ENCODE results near the gene RUNX1.

RUNX1 gene

GRCh38 chr21:35011681-35012080 lies 37.4 kb downstream of the RUNX1 start:
- Mint-ChIP-seq H3K36me3 (ENCODE audit: low read depth) (peaks cover 61% of the 10 kb centered on the region), H3K27me3 (no peaks in the 10 kb centered on the region), H3K27ac (no peak overlapping the region), H3K4me3 (no peak overlapping the region), H3K4me1 (ENCODE audit: low read depth) (peaks cover 51% of the 10 kb centered on the region), H3K9me3 (no peaks in the 10 kb centered on the region)
- intact Hi-C loops (cut with micrococcal nuclease): no loop called here

GRCh38 chr21:35010447-35010846 lies 38.7 kb downstream of the RUNX1 start:
- intact Hi-C loops (cut with micrococcal nuclease): no loop called here
- peaks cover 62% of the 10 kb centered on the region for H3K36me3 Mint-ChIP-seq (ENCODE audit: low read depth)
- no peak overlapping the region for H3K27ac Mint-ChIP-seq

GRCh38 chr21:35007348-35007747 lies 41.8 kb downstream of the RUNX1 start:
- Mint-ChIP-seq H3K27me3 (no peaks in the 10 kb centered on the region), H3K4me1 (ENCODE audit: low read depth) (peaks cover 38% of the 10 kb centered on the region), H3K4me3 (no peak overlapping the region), H3K9me3 (no peaks in the 10 kb centered on the region), H3K36me3 (ENCODE audit: low read depth) (peaks cover 70% of the 10 kb centered on the region), H3K27ac (no peak overlapping the region)
- intact Hi-C loops (cut with micrococcal nuclease): no loop called here

More at GRCh38 chr21:35010447-35010846, 38.7 kb downstream of the RUNX1 start:
- Mint-ChIP-seq H3K27me3 (no peaks in the 10 kb centered on the region), H3K4me1 (ENCODE audit: low read depth) (peaks cover 39% of the 10 kb centered on the region), H3K9me3 (no peaks in the 10 kb centered on the region), H3K4me3 (no peak overlapping the region)

DNA sequence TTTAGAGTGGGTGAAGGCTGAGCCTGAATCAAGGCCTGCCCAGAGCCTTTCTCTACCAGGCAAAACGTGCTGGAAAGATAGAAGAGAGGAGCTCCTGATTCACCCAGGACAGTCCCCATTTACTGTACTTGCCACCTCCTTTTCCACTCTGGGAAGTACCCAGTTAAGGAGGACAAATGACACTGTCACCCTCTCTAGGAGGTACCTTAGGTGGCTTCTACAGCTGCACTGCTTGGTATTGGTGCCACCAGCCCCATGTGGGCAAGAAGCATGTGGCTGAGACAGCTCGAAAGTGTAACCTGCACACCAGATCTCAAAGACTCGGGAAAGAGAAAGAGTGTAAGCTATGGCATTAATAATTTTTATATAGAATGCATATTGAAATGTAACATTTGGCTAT lies 42.3 kb downstream of the RUNX1 start:
- no peak overlapping the region for H3K4me3 Mint-ChIP-seq
- no peak overlapping the region for H3K27ac Mint-ChIP-seq
- peaks cover 70% of the 10 kb centered on the region for H3K36me3 Mint-ChIP-seq (ENCODE audit: low read depth)
- no peaks in the 10 kb centered on the region for H3K27me3 Mint-ChIP-seq
- H3K4me1 Mint-ChIP-seq (ENCODE audit: low read depth): peaks cover 36% of the 10 kb centered on the region
- H3K9me3 Mint-ChIP-seq: no peaks in the 10 kb centered on the region
- intact Hi-C loops (cut with micrococcal nuclease): no loop called here

DNA sequence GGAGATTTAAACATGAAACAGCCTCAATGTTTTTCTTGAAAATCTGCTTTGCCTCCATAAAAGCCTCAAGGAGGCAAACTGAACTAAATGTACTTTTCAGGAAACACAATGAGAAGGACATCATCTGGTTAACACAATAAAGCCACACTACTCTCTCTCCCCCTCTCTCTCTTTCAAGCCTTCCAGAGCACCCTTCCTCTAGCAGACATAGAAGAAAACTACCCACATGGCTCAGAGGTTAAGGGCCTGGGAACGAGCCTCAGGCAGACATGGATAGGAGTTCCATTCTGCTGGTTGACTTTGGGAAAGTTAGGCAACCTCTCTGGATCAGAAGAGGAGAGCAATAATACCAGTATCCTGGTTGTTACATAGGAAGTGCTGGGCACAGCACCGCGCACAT lies 42.9 kb downstream of the RUNX1 start:
- Mint-ChIP-seq H3K4me3 (no peak overlapping the region), H3K9me3 (no peaks in the 10 kb centered on the region), H3K27ac (no peak overlapping the region), H3K4me1 (ENCODE audit: low read depth) (peaks cover 30% of the 10 kb centered on the region), H3K27me3 (no peaks in the 10 kb centered on the region), H3K36me3 (ENCODE audit: low read depth) (peaks cover 70% of the 10 kb centered on the region)
- intact Hi-C loops (cut with micrococcal nuclease): no loop called here

DNA sequence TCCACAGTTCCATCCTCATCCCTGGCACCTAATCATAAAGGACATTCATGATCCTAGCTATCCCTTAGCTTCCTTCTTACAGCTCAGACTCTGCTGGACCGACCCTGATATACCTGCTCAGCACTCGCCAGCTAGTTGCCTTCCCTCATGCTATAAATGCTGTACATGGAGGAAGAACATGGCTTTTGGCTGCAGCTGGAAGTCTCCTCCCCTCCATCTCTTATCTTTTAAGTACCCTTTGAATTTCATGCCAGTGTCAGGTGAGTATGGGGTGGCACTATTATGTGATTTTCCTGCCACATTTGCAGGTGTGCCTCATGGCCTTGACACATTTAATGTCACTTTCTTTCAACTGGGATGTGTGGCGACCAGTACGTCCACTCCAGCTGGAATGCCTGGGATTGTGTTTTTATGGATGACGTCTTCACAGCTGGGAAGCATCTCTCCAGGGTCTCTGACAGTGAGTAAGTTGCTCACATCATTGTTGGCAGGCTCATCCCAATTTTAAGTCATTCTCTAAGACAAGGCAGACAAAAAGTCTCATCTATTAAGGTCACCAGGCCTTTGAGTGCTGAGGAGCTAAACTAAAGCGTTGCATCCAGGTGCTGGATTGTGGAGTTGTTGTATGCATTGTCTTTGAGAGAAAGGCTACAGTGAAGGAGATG lies 43.4 kb downstream of the RUNX1 start:
- intact Hi-C loops (cut with micrococcal nuclease): no loop called here
- H3K36me3 Mint-ChIP-seq (ENCODE audit: low read depth): peaks cover 69% of the 10 kb centered on the region
- H3K27ac Mint-ChIP-seq: no peak overlapping the region
- no peaks in the 10 kb centered on the region for H3K9me3 Mint-ChIP-seq
- peaks cover 31% of the 10 kb centered on the region for H3K4me1 Mint-ChIP-seq (ENCODE audit: low read depth)
- no peak overlapping the region for H3K4me3 Mint-ChIP-seq
- H3K27me3 Mint-ChIP-seq: no peaks in the 10 kb centered on the region

DNA sequence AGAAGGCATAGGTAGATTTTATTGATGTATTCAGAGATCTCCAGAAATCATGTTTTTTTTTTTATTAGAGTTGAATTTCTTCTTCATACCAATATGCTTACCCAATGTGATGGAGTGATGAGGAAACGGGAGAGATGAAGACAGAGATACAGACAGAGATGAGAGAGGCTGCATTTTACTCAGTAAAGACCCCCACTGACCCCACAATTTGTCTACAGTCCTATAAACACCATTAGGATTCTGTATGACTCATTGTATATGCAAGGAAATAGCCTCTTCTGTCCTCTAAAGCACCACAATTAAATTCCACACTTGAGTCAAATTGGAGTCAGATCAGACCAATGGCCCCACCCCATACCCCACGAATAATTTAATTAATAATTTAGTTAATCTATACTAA lies 44.0 kb downstream of the RUNX1 start:
- intact Hi-C loops (cut with micrococcal nuclease): no loop called here
- no peaks in the 10 kb centered on the region for H3K9me3 Mint-ChIP-seq
- no peak overlapping the region for H3K27ac Mint-ChIP-seq
- H3K27me3 Mint-ChIP-seq: no peaks in the 10 kb centered on the region
- peaks cover 37% of the 10 kb centered on the region for H3K4me1 Mint-ChIP-seq (ENCODE audit: low read depth)
- peaks cover 63% of the 10 kb centered on the region for H3K36me3 Mint-ChIP-seq (ENCODE audit: low read depth)
- no peak overlapping the region for H3K4me3 Mint-ChIP-seq

GRCh38 chr21:35004314-35004713 lies 44.8 kb downstream of the RUNX1 start:
- H3K9me3 Mint-ChIP-seq: no peaks in the 10 kb centered on the region
- no peak overlapping the region for H3K27ac Mint-ChIP-seq
- peaks cover 45% of the 10 kb centered on the region for H3K4me1 Mint-ChIP-seq (ENCODE audit: low read depth)
- intact Hi-C loops (cut with micrococcal nuclease): no loop called here
- H3K36me3 Mint-ChIP-seq (ENCODE audit: low read depth): peaks cover 59% of the 10 kb centered on the region
- H3K4me3 Mint-ChIP-seq: no peak overlapping the region
- no peaks in the 10 kb centered on the region for H3K27me3 Mint-ChIP-seq

GRCh38 chr21:35002879-35003722 lies 46.0 kb downstream of the RUNX1 start:
- no peaks in the 10 kb centered on the region for H3K9me3 Mint-ChIP-seq
- no peak overlapping the region for H3K4me3 Mint-ChIP-seq
- no peaks in the 10 kb centered on the region for H3K27me3 Mint-ChIP-seq
- peaks cover 58% of the 10 kb centered on the region for H3K36me3 Mint-ChIP-seq (ENCODE audit: low read depth)
- intact Hi-C loops (cut with micrococcal nuclease): no loop called here
- no peak overlapping the region for H3K27ac Mint-ChIP-seq
- H3K4me1 Mint-ChIP-seq (ENCODE audit: low read depth): peaks cover 48% of the 10 kb centered on the region

DNA sequence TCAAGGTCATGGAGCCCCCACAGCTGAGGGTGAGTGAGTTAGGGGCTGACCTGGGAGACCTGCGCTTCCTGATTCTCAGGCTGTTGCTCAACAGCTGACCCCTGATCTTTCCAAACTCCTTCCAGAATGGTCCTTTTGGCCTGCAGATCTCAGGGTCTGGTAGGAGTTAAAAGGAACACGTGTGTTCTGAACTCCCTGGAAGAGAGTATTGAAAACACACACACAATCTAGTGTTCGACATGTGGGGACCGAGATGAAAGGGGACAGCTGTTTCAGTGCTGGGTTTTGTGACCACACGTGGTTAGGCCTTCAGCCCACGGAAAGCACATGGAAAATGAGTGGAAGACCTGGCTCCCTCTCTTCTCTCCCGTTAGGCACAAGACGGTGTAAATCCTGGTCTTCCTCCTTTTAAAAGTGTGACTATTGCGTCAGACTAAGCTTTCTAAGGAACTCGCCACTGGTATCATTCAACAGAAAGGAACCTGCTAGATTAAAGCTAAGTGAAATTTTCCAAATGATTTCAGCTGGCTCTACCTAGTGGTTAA lies 49.6 kb downstream of the RUNX1 start:
- H3K27ac Mint-ChIP-seq: peak overlapping the region; percentile 72
- H3K4me1 Mint-ChIP-seq (ENCODE audit: low read depth): peaks cover 72% of the 10 kb centered on the region
- no peaks in the 10 kb centered on the region for H3K9me3 Mint-ChIP-seq
- no peak overlapping the region for H3K4me3 Mint-ChIP-seq
- intact Hi-C loops (cut with micrococcal nuclease): no loop called here
- H3K36me3 Mint-ChIP-seq (ENCODE audit: low read depth): peaks cover 38% of the 10 kb centered on the region
- H3K27me3 Mint-ChIP-seq: no peaks in the 10 kb centered on the region

DNA sequence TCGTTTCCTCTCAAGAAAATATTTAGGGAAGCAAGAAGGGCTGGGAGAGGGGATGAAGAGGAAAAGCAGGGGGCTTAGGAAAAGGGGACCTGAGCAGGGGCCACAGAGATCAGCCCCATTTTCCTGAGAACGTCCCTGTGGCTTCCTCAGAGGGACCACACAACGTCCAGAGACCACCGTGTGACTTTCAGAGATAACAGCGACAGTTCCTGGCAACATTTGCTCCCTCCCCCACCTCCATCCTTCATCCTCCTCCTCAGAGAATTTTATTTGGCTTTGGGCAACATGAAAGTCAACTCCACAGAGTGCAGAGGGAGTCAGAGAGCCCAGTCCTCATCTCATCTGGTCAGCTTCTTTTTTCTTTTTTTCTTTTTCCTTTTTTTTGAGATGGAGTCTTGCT lies 50.9 kb downstream of the RUNX1 start:
- peaks cover 66% of the 10 kb centered on the region for H3K4me1 Mint-ChIP-seq (ENCODE audit: low read depth)
- intact Hi-C loops (cut with micrococcal nuclease): no loop called here
- H3K27ac Mint-ChIP-seq: peak overlapping the region; percentile 72
- peaks cover 32% of the 10 kb centered on the region for H3K36me3 Mint-ChIP-seq (ENCODE audit: low read depth)
- H3K4me3 Mint-ChIP-seq: no peak overlapping the region
- no peaks in the 10 kb centered on the region for H3K9me3 Mint-ChIP-seq
- no peaks in the 10 kb centered on the region for H3K27me3 Mint-ChIP-seq

GRCh38 chr21:34997294-34997693 lies 51.8 kb downstream of the RUNX1 start:
- no peaks in the 10 kb centered on the region for H3K9me3 Mint-ChIP-seq
- no peaks in the 10 kb centered on the region for H3K27me3 Mint-ChIP-seq
- no peak overlapping the region for H3K27ac Mint-ChIP-seq
- H3K4me3 Mint-ChIP-seq: no peak overlapping the region
- intact Hi-C loops (cut with micrococcal nuclease): no loop called here
- peaks cover 27% of the 10 kb centered on the region for H3K36me3 Mint-ChIP-seq (ENCODE audit: low read depth)
- peaks cover 63% of the 10 kb centered on the region for H3K4me1 Mint-ChIP-seq (ENCODE audit: low read depth)

DNA sequence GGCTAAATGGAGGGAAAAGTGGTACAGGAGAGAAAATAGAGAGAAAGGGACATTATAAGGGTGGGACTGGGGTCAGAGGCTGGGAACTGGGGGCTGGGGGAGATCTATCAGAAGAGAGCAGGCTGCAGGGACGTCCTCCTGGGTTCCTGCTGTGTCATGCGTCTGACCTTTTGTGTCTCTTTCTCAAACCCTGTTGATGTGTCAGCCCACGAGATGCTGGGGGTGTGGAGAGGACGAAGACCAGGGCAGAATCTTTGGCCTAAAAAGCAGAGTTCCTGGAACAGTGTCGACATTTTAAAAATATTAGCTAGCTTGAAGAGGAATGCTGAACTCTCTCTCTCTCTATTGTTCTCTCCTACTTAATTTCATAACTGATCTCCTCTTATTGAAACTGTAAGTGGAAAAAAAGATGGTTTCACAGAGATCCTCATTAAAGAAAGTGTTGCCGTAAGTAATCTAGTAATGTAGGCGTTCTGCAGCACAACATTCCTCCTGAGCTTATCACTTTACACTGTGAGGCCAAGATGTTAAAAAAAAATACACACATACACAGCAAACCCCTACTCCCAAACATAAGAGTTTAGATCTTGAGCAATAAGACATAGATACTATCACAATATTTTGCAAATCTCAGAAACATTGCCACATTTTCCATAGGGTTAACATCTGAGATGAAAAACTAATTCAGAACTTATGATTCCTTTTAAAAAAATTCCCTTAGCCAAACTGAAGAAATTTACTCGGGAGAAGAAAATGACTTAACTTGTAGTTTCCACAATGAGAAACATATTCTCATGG lies 52.6 kb downstream of the RUNX1 start:
- H3K27me3 Mint-ChIP-seq: no peaks in the 10 kb centered on the region
- H3K9me3 Mint-ChIP-seq: no peaks in the 10 kb centered on the region
- H3K4me1 Mint-ChIP-seq (ENCODE audit: low read depth): peaks cover 70% of the 10 kb centered on the region
- peak overlapping the region; percentile 53 for H3K27ac Mint-ChIP-seq
- peaks cover 35% of the 10 kb centered on the region for H3K36me3 Mint-ChIP-seq (ENCODE audit: low read depth)
- intact Hi-C loops (cut with micrococcal nuclease): no loop called here
- H3K4me3 Mint-ChIP-seq: no peak overlapping the region

GRCh38 chr21:34995979-34996303 lies 53.2 kb downstream of the RUNX1 start:
- Mint-ChIP-seq H3K9me3 (no peaks in the 10 kb centered on the region), H3K36me3 (ENCODE audit: low read depth) (peaks cover 41% of the 10 kb centered on the region), H3K27me3 (no peaks in the 10 kb centered on the region), H3K27ac (peak overlapping the region; percentile 53), H3K4me1 (ENCODE audit: low read depth) (peaks cover 76% of the 10 kb centered on the region), H3K4me3 (no peak overlapping the region)
- intact Hi-C loops (cut with micrococcal nuclease): no loop called here
